T-cell (primary cell): ENCODE results near the gene FOXN4. TPM values are rescaled to one million over a fixed set of nuclear protein-coding genes. Genes with fewer than 3 reads are reported as not detected.

ENCODE experiments used
- ATAC-seq, 4 experiments: fragments of 200-7000 bp in 3 of 4; fragments of 150-1000 bp in 1 of 4; cut with Tn5 transposase; replicated peaks in 1 of 4; 1 replicate in 3 of 4; 2 replicates in 1 of 4; pipeline ENCODE4 v1.10.0; 2021; ENCODE audit warnings: moderate library complexity in 3 of 4, mild to moderate bottlenecking in 2 of 4, moderate number of reproducible peaks in 1 of 4
- CTCF ChIA-PET, 2 donors: fragments of 300-600 bp; sonication (Branson Sonifier 250); formaldehyde crosslinking; loops; one replicate each; lab custom pipeline; 2022; ENCODE audit warnings: antibody characterized with exemption in 2 of 2; lab: Charles Lee
- POLR2A ChIA-PET, 2 donors: fragments of 300-600 bp; sonication (Branson Sonifier 250); formaldehyde crosslinking; loops; one replicate each; lab custom pipeline; 2022; ENCODE audit warnings: antibody characterized with exemption in 2 of 2; lab: Charles Lee
- DNase-seq, 35 experiments: peaks; one replicate each; pipeline versions ENCODE4 v3.0.0 to v3.0.0-alpha.2; 2013 to 2023
- H3K27ac ChIP-seq: one replicate; pipeline ENCODE4 v1.5.1; 2013; ENCODE audit warnings: low read length
- H3K27me3 ChIP-seq, 2 experiments: replicated peaks in 1 of 2; 1 replicate in 1 of 2; 2 replicates in 1 of 2; pipeline versions ENCODE4 v1.6.1 to v1.7.0; 2013; ENCODE audit warnings: low read length in 1 of 2, mixed read lengths in 1 of 2; ENCODE audit not compliant: control insufficient read depth in 2 of 2, insufficient read depth in 2 of 2; ENCODE audit errors: extremely low read depth in 1 of 2
- H3K36me3 ChIP-seq, 2 donors: 1 replicate in 1 of 2; 2 replicates in 1 of 2; pipeline versions ENCODE4 v1.6.1 to v1.7.0; 2013; ENCODE audit warnings: low read length in 1 of 2; ENCODE audit not compliant: control insufficient read depth in 2 of 2, insufficient read depth in 1 of 2; ENCODE audit errors: extremely low read depth in 1 of 2
- H3K4me1 ChIP-seq, 2 experiments: 1 replicate in 1 of 2; 2 replicates in 1 of 2; pipeline versions ENCODE4 v1.6.1 to v1.7.0; 2013; ENCODE audit warnings: low read length in 2 of 2, mixed read lengths in 1 of 2; ENCODE audit not compliant: insufficient read depth in 2 of 2, control insufficient read depth in 1 of 2; ENCODE audit errors: extremely low read depth in 1 of 2
- H3K4me3 ChIP-seq, 2 donors: 1 replicate in 1 of 2; 2 replicates in 1 of 2; pipeline versions ENCODE4 v1.5.1 to v1.7.0; 2013; ENCODE audit warnings: mild to moderate bottlenecking in 2 of 2, low read length in 1 of 2, moderate library complexity in 1 of 2; ENCODE audit not compliant: control insufficient read depth in 1 of 2; ENCODE audit errors: extremely low read depth in 1 of 2
- H3K9me3 ChIP-seq: 2 replicates; pipeline ENCODE4 v1.7.0; 2013
- H3K27ac Mint-ChIP-seq, 2 donors: one replicate each; pipeline ENCODE4 v1.8.0; 2020 to 2021; ENCODE audit warnings: mild to moderate bottlenecking in 2 of 2, mixed read lengths in 2 of 2
- H3K27me3 Mint-ChIP-seq, 2 donors: one replicate each; pipeline ENCODE4 v1.8.0; 2021 to 2022; ENCODE audit warnings: mixed read lengths in 2 of 2
- H3K36me3 Mint-ChIP-seq: one replicate; pipeline ENCODE4 v1.8.0; 2021; ENCODE audit warnings: mixed read lengths
- H3K4me1 Mint-ChIP-seq, 3 donors: one replicate each; pipeline ENCODE4 v1.8.0; 2020 to 2022; ENCODE audit warnings: mixed read lengths in 3 of 3, mild to moderate bottlenecking in 1 of 3
- H3K4me3 Mint-ChIP-seq, 3 donors: one replicate each; pipeline ENCODE4 v1.8.0; 2020 to 2022; ENCODE audit warnings: mild to moderate bottlenecking in 3 of 3, mixed read lengths in 3 of 3, moderate library complexity in 3 of 3
- H3K9me3 Mint-ChIP-seq, 3 donors: one replicate each; pipeline ENCODE4 v1.8.0; 2020 to 2022; ENCODE audit warnings: mixed read lengths in 3 of 3
- WGBS: methylation state at CpG from one replicate; pipeline ENCODE4 v1.1.5; 2013; ENCODE audit warnings: missing lambda C conversion rate; ENCODE audit not compliant: insufficient coverage; 5-methylcytosine and 5-hydroxymethylcytosine counted together
- total RNA-seq, 35 experiments: library from RNA in 6 of 35; stranded (reverse) in 6 of 35; fragments of 120-200 nt in 1 of 35; gene quantifications; one replicate each; pipeline versions ENCODE4 v1.2.1 to v1.2.4 and lab custom pipeline; 2013 to 2026

FOXN4 gene
- total RNA-seq, 5 donors from 2014 or later (not counting 1 experiment from before 2014, with no cell fraction given) = not detected

DNA sequence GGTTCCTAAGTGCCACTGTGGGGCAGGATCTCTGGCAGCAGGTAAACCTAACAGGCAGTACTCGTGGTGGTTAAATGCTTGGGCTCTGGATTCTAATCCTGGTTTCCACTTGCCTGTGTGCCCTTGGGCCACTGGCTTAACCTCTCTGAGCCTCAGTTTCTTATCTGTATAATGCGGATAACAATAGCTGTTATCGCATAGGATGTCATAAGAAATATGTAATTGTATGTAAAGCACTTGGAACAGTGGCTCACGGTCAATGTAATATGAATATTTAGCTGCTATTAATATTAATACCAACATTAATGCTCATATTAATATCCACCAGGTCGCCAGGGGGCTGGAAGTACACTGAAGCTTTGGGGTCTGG, 16.8 kb downstream of the FOXN4 start:
- CTCF ChIA-PET = no interaction called here
- POLR2A ChIA-PET = no interaction called here
- H3K27ac Mint-ChIP-seq = no peak overlapping the region
- Histone ChIP-seq H3K27me3 (peaks cover 2 to 55% of the 10 kb centered on the region in 2 experiments), H3K9me3 (no peaks in the 10 kb centered on the region), H3K4me1 (no peaks in the 10 kb centered on the region), H3K27ac (no peak overlapping the region), H3K4me3 (no peak overlapping the region), H3K36me3 (no peaks in the 10 kb centered on the region)
- no peaks in the 10 kb centered on the region for H3K9me3 Mint-ChIP-seq
- peaks cover 28 to 37% of the 10 kb centered on the region in 2 donors for H3K27me3 Mint-ChIP-seq
- 77% methylated on average over 1 of the region's 5 CpGs for WGBS
- no peak for DNase-seq
- H3K4me1 Mint-ChIP-seq = no peaks in the 10 kb centered on the region
- H3K4me3 Mint-ChIP-seq = no peak overlapping the region
- no peak for ATAC-seq
- no peaks in the 10 kb centered on the region for H3K36me3 Mint-ChIP-seq

DNA sequence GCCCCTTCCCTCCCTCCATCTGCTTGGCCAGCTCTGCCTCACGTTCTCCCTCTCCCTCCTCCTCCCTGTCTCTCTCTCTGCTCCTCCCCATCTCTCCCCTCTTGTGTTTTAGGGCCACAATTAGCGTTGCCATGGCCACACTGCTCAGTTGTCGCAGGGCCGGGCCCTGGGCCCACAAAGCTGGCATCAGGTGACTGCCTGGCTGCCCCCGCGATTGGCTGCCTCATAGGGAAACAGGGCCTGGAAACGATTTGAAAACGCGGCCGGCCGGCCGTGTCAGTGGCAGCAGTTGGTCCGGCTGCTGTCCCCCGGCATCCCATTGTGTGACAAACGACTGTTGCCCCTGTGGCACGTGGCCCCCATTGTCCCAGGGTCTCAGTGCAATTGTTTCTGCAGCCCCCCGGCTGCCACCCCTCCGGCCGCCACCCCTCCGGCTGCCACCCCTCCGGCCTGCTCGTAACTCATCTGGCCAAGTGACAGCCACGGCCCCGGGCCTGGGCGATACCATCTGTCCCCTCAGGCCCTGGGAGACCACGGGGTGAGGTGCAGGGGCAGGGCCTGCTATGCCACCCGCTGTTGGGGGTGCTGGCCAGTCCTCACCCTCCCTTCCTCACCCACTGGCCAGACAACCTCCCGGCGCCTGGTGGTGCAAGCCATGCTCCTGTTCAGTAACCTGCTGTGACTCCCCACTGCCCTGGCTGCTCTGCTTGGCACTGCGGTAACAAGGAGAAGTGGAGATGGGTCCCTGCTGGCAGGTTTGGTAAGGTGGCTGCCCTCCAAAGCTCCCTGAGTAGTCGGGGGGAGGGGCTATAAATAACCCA, 17.4 kb downstream of the FOXN4 start:
- ATAC-seq (no peak), DNase-seq (no peak)
- ChIA-PET POLR2A (no interaction called here), CTCF (no interaction called here)
- Histone ChIP-seq H3K27me3 (peaks cover 2 to 55% of the 10 kb centered on the region in 2 experiments), H3K36me3 (no peaks in the 10 kb centered on the region), H3K4me3 (no peak overlapping the region), H3K9me3 (no peaks in the 10 kb centered on the region), H3K27ac (no peak overlapping the region), H3K4me1 (no peaks in the 10 kb centered on the region)
- H3K36me3 Mint-ChIP-seq = no peaks in the 10 kb centered on the region
- H3K9me3 Mint-ChIP-seq = no peaks in the 10 kb centered on the region
- H3K4me3 Mint-ChIP-seq = no peak overlapping the region
- no peak overlapping the region for H3K27ac Mint-ChIP-seq
- no peaks in the 10 kb centered on the region for H3K4me1 Mint-ChIP-seq
- 14% methylated on average over 29 of the region's 31 CpGs for WGBS
- peaks cover 32 to 37% of the 10 kb centered on the region in 2 donors for H3K27me3 Mint-ChIP-seq

- Mint-ChIP-seq H3K27ac (no peak overlapping the region), H3K4me3 (no peak overlapping the region), H3K27me3 (peaks cover 34 to 35% of the 10 kb centered on the region in 2 donors), H3K36me3 (no peaks in the 10 kb centered on the region), H3K9me3 (no peaks in the 10 kb centered on the region), H3K4me1 (no peaks in the 10 kb centered on the region)
- Histone ChIP-seq H3K9me3 (no peaks in the 10 kb centered on the region), H3K27ac (no peak overlapping the region), H3K36me3 (no peaks in the 10 kb centered on the region), H3K4me3 (no peak overlapping the region), H3K4me1 (no peaks in the 10 kb centered on the region), H3K27me3 (peaks cover 2 to 50% of the 10 kb centered on the region in 2 experiments)
- DNase-seq = no peak
- no peak for ATAC-seq
- 83% methylated on average over 13 of the region's 15 CpGs for WGBS
- CTCF ChIA-PET = no interaction called here
- POLR2A ChIA-PET = no interaction called here
Measured at GRCh38 chr12:109291117-109291516, 18.0 kb downstream of the FOXN4 start.

GRCh38 chr12:109290061-109290460, 19.0 kb downstream of the FOXN4 start:
- Mint-ChIP-seq H3K4me3 (no peak overlapping the region), H3K27ac (no peak overlapping the region), H3K9me3 (peaks cover 0 to 2% (median 0%) of the 10 kb centered on the region in 3 donors), H3K4me1 (no peaks in the 10 kb centered on the region), H3K27me3 (peaks cover 29 to 33% of the 10 kb centered on the region in 2 donors), H3K36me3 (no peaks in the 10 kb centered on the region)
- Histone ChIP-seq H3K27me3 (peaks cover 2 to 47% of the 10 kb centered on the region in 2 experiments), H3K4me3 (no peak overlapping the region), H3K4me1 (no peaks in the 10 kb centered on the region), H3K9me3 (no peaks in the 10 kb centered on the region), H3K36me3 (no peaks in the 10 kb centered on the region), H3K27ac (no peak overlapping the region)
- WGBS = 83% methylated on average over 17 of the region's 18 CpGs
- CTCF ChIA-PET = no interaction called here
- POLR2A ChIA-PET = no interaction called here
- no peak for DNase-seq
- ATAC-seq = no peak

DNA sequence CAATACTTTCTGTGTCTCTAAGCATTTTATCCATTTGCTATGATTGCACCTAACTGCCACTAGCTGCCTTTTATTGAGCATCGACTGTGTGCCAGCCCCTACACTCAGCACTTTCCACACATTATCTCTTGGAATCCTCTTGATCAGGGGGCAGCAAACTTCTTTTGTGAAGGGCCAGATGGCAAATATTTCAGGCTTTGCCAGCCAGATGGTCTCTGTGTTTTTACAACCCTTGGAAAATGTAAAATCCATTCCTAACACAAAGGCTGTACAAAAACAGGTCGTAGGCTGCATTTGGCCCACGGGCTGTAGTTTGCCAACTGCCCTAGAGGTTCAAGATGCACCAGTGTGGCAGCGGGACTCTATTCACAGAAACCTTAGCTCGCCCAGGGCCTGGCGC, 19.5 kb downstream of the FOXN4 start:
- DNase-seq (no peak), ATAC-seq (no peak)
- Histone ChIP-seq H3K27ac (no peak overlapping the region), H3K4me3 (no peak overlapping the region), H3K4me1 (no peaks in the 10 kb centered on the region), H3K9me3 (no peaks in the 10 kb centered on the region), H3K27me3 (peaks cover 2 to 41% of the 10 kb centered on the region in 2 experiments), H3K36me3 (no peaks in the 10 kb centered on the region)
- ChIA-PET POLR2A (no interaction called here), CTCF (no interaction called here)
- no peak overlapping the region for H3K4me3 Mint-ChIP-seq
- no peaks in the 10 kb centered on the region for H3K36me3 Mint-ChIP-seq
- H3K27ac Mint-ChIP-seq = no peak overlapping the region
- H3K27me3 Mint-ChIP-seq = peaks cover 26 to 29% of the 10 kb centered on the region in 2 donors
- WGBS = 96% methylated on average over 5 of the region's 6 CpGs
- H3K4me1 Mint-ChIP-seq = no peaks in the 10 kb centered on the region
- peaks cover 0 to 6% (median 0%) of the 10 kb centered on the region in 3 donors for H3K9me3 Mint-ChIP-seq

- Histone ChIP-seq H3K4me3 (no peak overlapping the region), H3K36me3 (no peaks in the 10 kb centered on the region), H3K27me3 (peaks cover 2 to 37% of the 10 kb centered on the region in 2 experiments), H3K4me1 (no peaks in the 10 kb centered on the region), H3K9me3 (no peaks in the 10 kb centered on the region), H3K27ac (no peak overlapping the region)
- no peak for ATAC-seq
- ChIA-PET POLR2A (no interaction called here), CTCF (no interaction called here)
- H3K36me3 Mint-ChIP-seq = no peaks in the 10 kb centered on the region
- H3K27ac Mint-ChIP-seq = no peak overlapping the region
- WGBS = 84% methylated on average over 2 of the region's 4 CpGs
- no peak for DNase-seq
- H3K27me3 Mint-ChIP-seq = peaks cover 23 to 27% of the 10 kb centered on the region in 2 donors
- peaks cover 0 to 6% (median 0%) of the 10 kb centered on the region in 3 donors for H3K9me3 Mint-ChIP-seq
- H3K4me3 Mint-ChIP-seq = no peak overlapping the region
- no peaks in the 10 kb centered on the region for H3K4me1 Mint-ChIP-seq
Measured at GRCh38 chr12:109289004-109289403, 20.1 kb downstream of the FOXN4 start.
